Neural progenitor cell (in vitro differentiated cells): ENCODE measurements around the gene UBN1.

Experiments
- EZH2 ChIP-seq: fragments of 200-600 bp; sonication (generic); IDR thresholded peaks from 2 replicates; pipeline ENCODE4 v1.6.1; 2017; ENCODE audit warnings: antibody characterized with exemption, mild to moderate bottlenecking, moderate library complexity
- EZH2phosphoT487 ChIP-seq: fragments of 200-600 bp; sonication (generic); IDR thresholded peaks from 2 replicates; pipeline ENCODE4 v1.6.1; 2017; ENCODE audit warnings: antibody characterized with exemption
- TF ChIP-seq, protein P1 (sequence below): fragments of 200-600 bp; sonication (generic); IDR thresholded peaks from 2 replicates; pipeline ENCODE4 v1.5.1; 2017; ENCODE audit warnings: antibody characterized with exemption, mild to moderate bottlenecking

DNA sequence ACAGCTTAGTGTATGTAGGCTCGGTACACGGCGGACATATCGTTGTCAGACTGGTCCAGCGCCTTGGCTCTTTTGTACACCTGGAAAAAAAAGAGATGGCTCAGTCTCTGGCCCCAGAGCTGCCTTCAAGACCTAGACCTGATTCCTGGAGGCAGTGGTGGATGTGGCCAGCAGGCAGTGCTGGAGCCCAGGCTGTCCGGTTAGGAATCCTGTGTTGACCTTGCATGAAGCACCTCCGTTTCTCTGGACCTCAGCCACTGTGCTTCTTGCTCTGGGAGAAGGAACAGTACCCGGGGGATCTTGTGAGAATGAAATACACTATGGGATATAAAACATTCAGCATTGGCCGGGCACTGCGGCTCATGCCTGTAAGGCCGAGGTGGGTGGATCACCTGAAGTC lies 42.0 kb upstream of the UBN1 start:
- TF ChIP-seq, protein P1, sequence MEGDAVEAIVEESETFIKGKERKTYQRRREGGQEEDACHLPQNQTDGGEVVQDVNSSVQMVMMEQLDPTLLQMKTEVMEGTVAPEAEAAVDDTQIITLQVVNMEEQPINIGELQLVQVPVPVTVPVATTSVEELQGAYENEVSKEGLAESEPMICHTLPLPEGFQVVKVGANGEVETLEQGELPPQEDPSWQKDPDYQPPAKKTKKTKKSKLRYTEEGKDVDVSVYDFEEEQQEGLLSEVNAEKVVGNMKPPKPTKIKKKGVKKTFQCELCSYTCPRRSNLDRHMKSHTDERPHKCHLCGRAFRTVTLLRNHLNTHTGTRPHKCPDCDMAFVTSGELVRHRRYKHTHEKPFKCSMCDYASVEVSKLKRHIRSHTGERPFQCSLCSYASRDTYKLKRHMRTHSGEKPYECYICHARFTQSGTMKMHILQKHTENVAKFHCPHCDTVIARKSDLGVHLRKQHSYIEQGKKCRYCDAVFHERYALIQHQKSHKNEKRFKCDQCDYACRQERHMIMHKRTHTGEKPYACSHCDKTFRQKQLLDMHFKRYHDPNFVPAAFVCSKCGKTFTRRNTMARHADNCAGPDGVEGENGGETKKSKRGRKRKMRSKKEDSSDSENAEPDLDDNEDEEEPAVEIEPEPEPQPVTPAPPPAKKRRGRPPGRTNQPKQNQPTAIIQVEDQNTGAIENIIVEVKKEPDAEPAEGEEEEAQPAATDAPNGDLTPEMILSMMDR, result no peak
- TF ChIP-seq EZH2 (no peak), EZH2phosphoT487 (no peak)
